GM12878 (cell line): ENCODE data around the gene ZFR. TPM values are rescaled to one million over a fixed set of nuclear protein-coding genes. Genes with fewer than 3 reads are reported as not detected.

Experiments
- ATAC-seq: fragments of 200-7000 bp; cut with Tn5 transposase; 3 replicates; pipeline ENCODE4 v1.9.1; 2020; ENCODE audit warnings: mild to moderate bottlenecking, moderate library complexity
- BruUV-seq: library from RNA; stranded (reverse); fragments of 400-500 nt; replicated peaks from 2 replicates; lab custom pipeline; 2021; lab: Mats Ljungman, UMichigan
- CTCF ChIA-PET: fragments of 300-600 bp; sonication (Branson Sonifier 250); formaldehyde crosslinking; extraction: SDS; loops from one replicate; lab custom pipeline; 2021; ENCODE audit warnings: inconsistent platforms; lab: Yijun Ruan, JAX
- POLR2A ChIA-PET: fragments of 350-600 bp; formaldehyde crosslinking; extraction: SDS; loops from one replicate; lab custom pipeline; 2021; ENCODE audit warnings: inconsistent platforms; lab: Charles Lee
- RAD21 ChIA-PET: fragments of 300-600 bp; sonication (Branson Sonifier 250); formaldehyde crosslinking; loops from one replicate; lab custom pipeline; 2023; ENCODE audit warnings: antibody characterized with exemption; ENCODE audit not compliant: unreplicated experiment; lab: Charles Lee
- SMC1A ChIA-PET: fragments of 300-600 bp; sonication (Branson Sonifier 250); formaldehyde crosslinking; loops from one replicate; lab custom pipeline; 2023; ENCODE audit not compliant: unreplicated experiment, uncharacterized antibody; lab: Charles Lee
- DNase-seq: peaks from one replicate; pipeline ENCODE4 v3.0.0-alpha.2; 2011; ENCODE audit warnings: low read depth, low spot score
- FAIRE-seq: peaks from 3 replicates; lab custom pipeline; 2011; peaks lifted over from hg19 to GRCh38; lab: Jason Lieb, UNC
- H2AFZ ChIP-seq: 2 replicates; pipeline ENCODE4 v1.6.0; 2011; ENCODE audit warnings: low read depth, low read length, control low read depth; ENCODE audit not compliant: control insufficient read depth
- H3K27ac ChIP-seq: 2 replicates; pipeline ENCODE4 v1.5.1; 2011; ENCODE audit warnings: control low read depth; ENCODE audit not compliant: control insufficient read depth, insufficient read depth
- H3K27me3 ChIP-seq, 2 experiments: replicated peaks in 1 of 2; 2 replicates each; pipeline versions ENCODE4 v1.6.0 to v1.6.1; 2011; ENCODE audit warnings: low read length in 1 of 2; ENCODE audit not compliant: control insufficient read depth in 2 of 2, insufficient read depth in 2 of 2
- H3K36me3 ChIP-seq, 2 experiments: 2 replicates each; pipeline ENCODE4 v1.5.1; 2011; ENCODE audit warnings: low read length in 1 of 2; ENCODE audit not compliant: control insufficient read depth in 2 of 2, insufficient read depth in 2 of 2
- H3K4me1 ChIP-seq: 2 replicates; pipeline ENCODE4 v1.6.1; 2011; ENCODE audit warnings: mild to moderate bottlenecking, low read length, moderate library complexity, mixed read lengths; ENCODE audit not compliant: control insufficient read depth, insufficient read depth
- H3K4me2 ChIP-seq: 2 replicates; pipeline ENCODE4 v1.6.0; 2011; ENCODE audit warnings: control low read depth; ENCODE audit not compliant: control insufficient read depth, insufficient read depth
- H3K4me3 ChIP-seq: fragments of 200-600 bp; sonication (generic); 2 replicates; pipeline ENCODE4 v1.5.1; 2016
- H3K79me2 ChIP-seq: 2 replicates; pipeline ENCODE4 v1.6.0; 2011; ENCODE audit warnings: low read length; ENCODE audit not compliant: control insufficient read depth, insufficient read depth
- H3K9ac ChIP-seq: 2 replicates; pipeline ENCODE4 v1.8.0; 2011; ENCODE audit warnings: low read length, control low read depth, mixed read lengths; ENCODE audit not compliant: control insufficient read depth, insufficient read depth
- H3K9me3 ChIP-seq: replicated peaks from 3 replicates; pipeline ENCODE4 v1.5.1; 2011; ENCODE audit warnings: mild to moderate bottlenecking, low read length; ENCODE audit not compliant: control insufficient read depth, insufficient read depth
- H4K20me1 ChIP-seq: 2 replicates; pipeline ENCODE4 v1.6.0; 2011; ENCODE audit not compliant: control insufficient read depth, insufficient read depth
- CBX3 ChIP-seq: fragments of 200-600 bp; sonication (generic); IDR thresholded peaks from 2 replicates; pipeline ENCODE4 v1.6.1; 2016; ENCODE audit warnings: low read depth, borderline replicate concordance
- CEBPB ChIP-seq, 2 experiments: fragments of 150-350 bp in 1 of 2; IDR thresholded peaks; 2 replicates each; pipeline ENCODE4 v1.6.1; 2012 to 2014; ENCODE audit warnings: low read depth in 2 of 2, low read length in 2 of 2, borderline replicate concordance in 1 of 2, inconsistent platforms in 1 of 2
- CREB1 ChIP-seq: IDR thresholded peaks from 2 replicates; pipeline ENCODE4 v1.6.1; 2012; ENCODE audit warnings: low read depth, mild to moderate bottlenecking, inconsistent platforms
- ELK1 ChIP-seq: IDR thresholded peaks from 2 replicates; pipeline ENCODE4 v1.6.1; 2012; ENCODE audit warnings: low read depth, low read length, improper control_type of control experiment
- FOS ChIP-seq: IDR thresholded peaks from 3 replicates; pipeline ENCODE4 v1.6.1; 2011; ENCODE audit warnings: borderline replicate concordance; ENCODE audit not compliant: insufficient read length; ENCODE audit errors: extremely low read depth
- HCFC1 ChIP-seq: fragments of 150-350 bp; IDR thresholded peaks from 2 replicates; pipeline ENCODE4 v1.6.1; 2014; ENCODE audit warnings: low read length
- NFYB ChIP-seq: IDR thresholded peaks from 2 replicates; pipeline ENCODE4 v1.6.1; 2011; ENCODE audit warnings: low read depth, mild to moderate bottlenecking, low read length, improper control_type of control experiment, moderate library complexity; ENCODE audit not compliant: insufficient read depth
- NRF1 ChIP-seq: conservative IDR thresholded peaks from 2 replicates; pipeline ENCODE4 v1.6.1; 2011; ENCODE audit warnings: mild to moderate bottlenecking, low read depth, low read length, improper control_type of control experiment
- RAD21 ChIP-seq: IDR thresholded peaks from 2 replicates; pipeline ENCODE4 v1.6.1; 2011; ENCODE audit warnings: mild to moderate bottlenecking, low read depth, low read length, moderate library complexity; ENCODE audit not compliant: insufficient read depth
- SUZ12 ChIP-seq: fragments of 200-600 bp; sonication (generic); IDR thresholded peaks from one replicate; pipeline ENCODE4 v1.6.1; 2018; ENCODE audit warnings: antibody characterized with exemption, mild to moderate bottlenecking; ENCODE audit not compliant: unreplicated experiment
- ZBTB4 ChIP-seq: fragments of 450-650 bp; formaldehyde crosslinking; IDR thresholded peaks from 2 replicates; pipeline ENCODE4 v1.4.0; 2022; ENCODE audit warnings: mild to moderate bottlenecking, moderate library complexity
- ZNF622 ChIP-seq: fragments of 450-650 bp; IDR thresholded peaks from 2 replicates; pipeline ENCODE4 v1.6.1; 2017; ENCODE audit warnings: mild to moderate bottlenecking, inconsistent platforms
- WGBS: methylation state at CpG from one replicate; pipeline ENCODE4 v1.1.6; 2016; ENCODE audit warnings: low lambda C conversion rate; ENCODE audit not compliant: insufficient replicate concordance, insufficient coverage; ENCODE audit errors: missing lambda C conversion rate; 5-methylcytosine and 5-hydroxymethylcytosine counted together
- in situ Hi-C: fragments of 300-500 bp; cut with MboI; formaldehyde crosslinking; loops from 9 replicates; pipeline ENCODE4 v1.14.3; 2018; ENCODE audit warnings: mixed read lengths
- intact Hi-C: fragments of 100-400 bp; cut with micrococcal nuclease; formaldehyde crosslinking; loops from one replicate; pipeline ENCODE4 v1.14.2; 2022; ENCODE audit not compliant: unreplicated experiment
- polyA plus RNA-seq, 11 experiments: library from polyadenylated mRNA; depleted of rRNA in 4 of 11; unstranded in 6 of 11; stranded (reverse) in 5 of 11; fragments of >200 nt; fragmentation: Nextera tagmentation in 4 of 11; fragmentation: Illumina TruSeq in 1 of 11; extraction: Ambion mirVana in 4 of 11; extraction: Trizol in 1 of 11; gene quantifications; 1 replicate in 1 of 11; 2 replicates in 10 of 11; pipeline versions ENCODE4 v1.2.1 to v1.2.3, GENCODE V29; 2011 to 2016; ENCODE audit warnings: inconsistent platforms in 2 of 11, missing spikeins in 2 of 11, low read depth in 1 of 11
- total RNA-seq, 4 experiments: library from RNA; depleted of rRNA in 3 of 4; stranded (reverse); fragments of >200 nt in 3 of 4; fragmentation: Illumina TruSeq in 1 of 4; extraction: Trizol in 1 of 4; gene quantifications; 2 replicates each; pipeline versions ENCODE4 v1.2.1 to v1.2.3, GENCODE V29; 2013 to 2021

ZFR gene
- total and polyA plus RNA-seq, 10 of the 15 experiments (the other 5 are each of a cell fraction or from before 2014, with no cell fraction given) = 33.7 to 90.6 (median 72.9) TPM

GRCh38 chr5:32320576-32320975 is 124.0 kb downstream of the ZFR start:
- FAIRE-seq (no peak), DNase-seq (no peak), ATAC-seq (no peak)
- in situ Hi-C loops = no loop called here
- ChIA-PET POLR2A (interaction anchor here (0.5 kb wide), 1 partner anchor 104 kb away, joined by 7 read pairs; no protein-coding TSS in a partner anchor), CTCF (interaction anchor here (0.9 to 1.4 kb wide), 2 partner anchors 9 to 23 kb away, joined by 3 to 5 read pairs; no protein-coding TSS in a partner anchor), SMC1A (no interaction called here), RAD21 (no interaction called here)
- H3K4me3 ChIP-seq = no peak overlapping the region
- no peaks in the 10 kb centered on the region for H3K36me3 ChIP-seq
- no peaks in the 10 kb centered on the region for H3K27me3 ChIP-seq
- TF ChIP-seq ZNF622 (no peak), ZBTB4 (CRISPR knock-in tag) (no peak), NRF1 (no peak), RAD21 (no peak), SUZ12 (no peak), FOS (no peak), ELK1 (no peak), CEBPB (IDR thresholded peaks at IDR 0.05; ENCODE audit: borderline replicate concordance in 1 of 2, low read depth in 2 of 2, low read length in 2 of 2) (no peak), HCFC1 (no peak), CBX3 (no peak), NFYB (no peak), CREB1 (no peak)
- no peak overlapping the region for H2AFZ ChIP-seq
- WGBS = 56% methylated on average over 9 of the region's 10 CpGs
- no peak overlapping the region for H3K27ac ChIP-seq
- H4K20me1 ChIP-seq = no peaks in the 10 kb centered on the region
- H3K9me3 ChIP-seq = peaks cover 9% of the 10 kb centered on the region; the same call in 2 of the 3 replicates
- peaks cover 3% of the 10 kb centered on the region; the same call in 1 of the 2 replicates for H3K4me1 ChIP-seq
- no peak overlapping the region for H3K4me2 ChIP-seq
- BruUV-seq = no TSS peak
- H3K79me2 ChIP-seq = no peaks in the 10 kb centered on the region
- intact Hi-C loops = no loop called here
- H3K9ac ChIP-seq = no peak overlapping the region
